Fibroblast of pulmonary artery (primary cell): ENCODE measurements around the gene SNN.

Source experiments
- DNase-seq: peaks from one replicate; pipeline ENCODE4 v3.0.0-alpha.2; 2010; ENCODE audit warnings: low read depth
- H3K4me3 ChIP-seq: replicated peaks from 2 replicates; pipeline ENCODE4 v1.5.1; 2011; ENCODE audit warnings: low read depth, mild to moderate bottlenecking, control low read depth, low read length, moderate library complexity
- TF ChIP-seq, protein P1 (sequence below): IDR thresholded peaks from 2 replicates; pipeline ENCODE4 v1.5.1; 2011; ENCODE audit warnings: mild to moderate bottlenecking, control low read depth, low read length, inconsistent platforms; ENCODE audit errors: missing control alignments

SNN gene

DNA sequence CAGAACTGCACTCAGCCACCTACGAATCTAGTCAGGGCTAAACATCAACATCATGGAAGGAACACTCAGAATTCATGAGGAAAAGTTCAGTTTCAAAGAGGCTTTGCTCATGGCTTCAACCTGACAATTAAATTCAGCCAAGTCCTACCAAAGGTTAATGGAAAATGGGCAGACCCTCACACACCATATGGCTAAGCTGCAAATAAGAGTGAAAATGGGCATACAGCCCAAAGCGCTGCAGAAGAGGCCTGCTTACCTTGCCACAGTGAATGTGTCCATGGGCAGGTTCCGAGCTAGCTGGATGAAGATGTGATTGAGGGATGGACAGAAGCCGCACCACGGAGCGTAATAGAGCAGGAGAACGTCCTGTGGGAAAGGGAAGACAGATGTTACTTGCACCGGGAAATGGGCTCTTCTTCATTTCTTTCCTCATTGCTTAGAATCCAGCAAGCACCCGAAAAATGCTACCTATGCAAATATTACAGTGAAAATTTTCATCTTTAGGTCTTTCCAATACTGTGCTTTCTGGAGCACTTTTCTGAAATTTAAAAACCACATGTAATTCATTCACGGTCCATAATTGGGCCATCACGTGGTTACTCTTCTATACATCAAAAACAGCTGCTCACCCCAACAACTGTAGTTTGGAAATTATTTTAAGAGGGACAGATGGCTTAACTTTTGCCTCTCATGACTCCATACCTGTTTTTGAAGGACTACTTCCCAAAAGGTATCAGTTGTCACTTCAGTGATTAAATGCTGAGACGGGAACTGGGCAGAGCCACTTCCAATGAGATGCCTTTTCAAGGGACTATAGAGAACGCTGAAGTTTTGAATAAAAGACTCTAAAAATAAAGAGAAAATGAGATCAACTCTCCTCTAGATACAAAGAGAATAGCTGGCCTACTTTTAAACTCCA lies 19.6 kb downstream of the SNN start:
- TF ChIP-seq, protein P1, sequence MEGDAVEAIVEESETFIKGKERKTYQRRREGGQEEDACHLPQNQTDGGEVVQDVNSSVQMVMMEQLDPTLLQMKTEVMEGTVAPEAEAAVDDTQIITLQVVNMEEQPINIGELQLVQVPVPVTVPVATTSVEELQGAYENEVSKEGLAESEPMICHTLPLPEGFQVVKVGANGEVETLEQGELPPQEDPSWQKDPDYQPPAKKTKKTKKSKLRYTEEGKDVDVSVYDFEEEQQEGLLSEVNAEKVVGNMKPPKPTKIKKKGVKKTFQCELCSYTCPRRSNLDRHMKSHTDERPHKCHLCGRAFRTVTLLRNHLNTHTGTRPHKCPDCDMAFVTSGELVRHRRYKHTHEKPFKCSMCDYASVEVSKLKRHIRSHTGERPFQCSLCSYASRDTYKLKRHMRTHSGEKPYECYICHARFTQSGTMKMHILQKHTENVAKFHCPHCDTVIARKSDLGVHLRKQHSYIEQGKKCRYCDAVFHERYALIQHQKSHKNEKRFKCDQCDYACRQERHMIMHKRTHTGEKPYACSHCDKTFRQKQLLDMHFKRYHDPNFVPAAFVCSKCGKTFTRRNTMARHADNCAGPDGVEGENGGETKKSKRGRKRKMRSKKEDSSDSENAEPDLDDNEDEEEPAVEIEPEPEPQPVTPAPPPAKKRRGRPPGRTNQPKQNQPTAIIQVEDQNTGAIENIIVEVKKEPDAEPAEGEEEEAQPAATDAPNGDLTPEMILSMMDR, result no peak
- H3K4me3 ChIP-seq, result no peak overlapping the region
- DNase-seq, result no peak

DNA sequence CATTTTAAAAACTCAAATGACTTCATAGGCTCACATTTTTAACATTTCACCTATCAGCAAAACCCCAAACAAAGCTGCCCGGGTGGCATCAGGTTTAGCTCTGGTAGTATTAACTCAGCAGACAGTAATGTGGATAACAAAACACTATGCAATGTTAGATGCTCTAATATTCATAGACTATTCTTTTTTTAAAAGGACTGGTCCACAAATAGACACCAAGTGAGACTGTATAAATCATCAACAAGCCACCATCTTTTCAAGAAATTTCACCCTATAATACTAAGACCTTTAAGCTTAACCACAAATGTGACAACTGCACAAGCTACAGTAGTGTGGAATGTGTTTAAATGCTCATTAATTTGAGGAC lies 20.2 kb downstream of the SNN start:
- TF ChIP-seq, protein P1, result no peak

DNA sequence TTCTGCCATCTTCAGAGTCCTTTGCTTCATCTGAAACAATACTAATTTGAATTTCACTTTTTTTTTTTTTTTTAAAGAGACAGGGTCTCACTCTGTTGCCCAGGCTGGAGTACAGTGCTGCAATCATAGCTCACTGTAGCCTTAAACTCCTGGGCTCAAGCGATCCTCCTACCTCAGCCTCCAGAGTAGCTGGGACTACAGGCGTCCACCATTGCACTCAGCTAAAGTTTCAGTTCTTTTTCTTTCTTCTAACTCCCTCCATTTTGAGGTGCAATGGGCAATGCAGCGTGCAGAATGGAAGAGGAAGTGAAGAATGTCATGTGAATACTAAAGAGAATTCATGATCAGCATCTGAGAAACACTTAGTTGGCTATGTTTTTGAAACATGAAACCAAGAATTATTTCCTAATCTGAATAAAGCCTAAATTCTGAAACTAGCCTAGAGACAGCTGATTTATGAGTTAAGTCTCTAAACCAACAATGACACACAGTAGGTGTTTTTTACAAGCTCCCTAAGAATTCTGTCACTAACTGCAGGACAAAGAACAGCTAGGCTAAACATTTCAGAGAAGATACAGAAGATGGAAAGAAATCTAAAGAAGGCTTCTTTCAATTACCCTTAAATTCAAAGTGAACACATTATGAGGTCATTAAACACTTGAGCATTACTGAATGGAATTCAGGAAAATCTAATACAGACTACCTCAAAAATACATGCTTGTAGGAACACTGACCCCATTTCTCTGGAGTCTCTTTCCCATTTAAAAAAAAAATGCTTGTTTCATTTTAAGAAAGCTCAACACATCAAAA lies 21.0 kb downstream of the SNN start:
- TF ChIP-seq, protein P1, result no peak
- no peak overlapping the region for H3K4me3 ChIP-seq
- DNase-seq, result no peak

More for the DNA sequence above, 20.2 kb downstream of the SNN start:
- no peak overlapping the region for H3K4me3 ChIP-seq
- DNase-seq, result no peak

DNA sequence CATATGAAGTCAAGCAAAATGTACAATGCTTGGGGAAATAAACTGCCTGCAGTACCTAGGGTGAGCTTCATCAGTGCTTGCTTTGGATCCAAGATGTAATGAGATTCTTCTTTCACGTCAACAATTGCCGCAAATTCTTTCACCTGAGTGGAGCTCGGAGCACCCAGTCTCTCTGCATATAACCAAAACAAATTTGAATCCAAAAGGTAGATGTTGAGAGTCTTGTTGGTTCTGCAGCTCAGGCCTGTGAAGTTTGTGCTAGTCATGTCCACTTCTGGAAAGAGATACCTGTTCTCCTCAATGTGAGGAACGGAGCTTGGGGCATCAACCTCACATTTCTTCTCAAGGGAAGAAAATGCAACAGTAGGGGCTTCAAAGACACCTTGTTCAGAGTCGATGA lies 23.0 kb downstream of the SNN start:
- no peak for DNase-seq
- TF ChIP-seq, protein P1, result no peak
- no peak overlapping the region for H3K4me3 ChIP-seq

DNA sequence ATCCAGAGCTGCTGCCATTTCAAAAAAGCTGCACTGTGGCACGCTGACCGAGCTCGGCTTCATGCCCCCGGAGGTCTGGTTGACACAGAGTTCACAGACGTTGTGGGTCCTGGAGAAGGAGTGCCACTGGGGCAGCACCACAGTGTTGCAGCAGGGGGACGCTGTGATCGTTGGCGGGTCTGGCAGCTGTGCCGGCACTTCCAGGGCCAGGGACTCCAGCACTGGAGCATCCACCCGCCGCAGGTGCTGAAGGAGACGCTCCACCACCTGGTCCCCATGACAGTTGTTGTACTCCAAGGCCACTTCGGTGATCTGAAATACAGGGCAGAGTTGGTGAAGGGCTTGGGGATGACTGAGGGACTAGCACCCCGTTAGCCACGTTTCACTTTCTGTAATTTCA lies 23.5 kb downstream of the SNN start:
- no peak for DNase-seq
- TF ChIP-seq, protein P1, result no peak
- no peak overlapping the region for H3K4me3 ChIP-seq

DNA sequence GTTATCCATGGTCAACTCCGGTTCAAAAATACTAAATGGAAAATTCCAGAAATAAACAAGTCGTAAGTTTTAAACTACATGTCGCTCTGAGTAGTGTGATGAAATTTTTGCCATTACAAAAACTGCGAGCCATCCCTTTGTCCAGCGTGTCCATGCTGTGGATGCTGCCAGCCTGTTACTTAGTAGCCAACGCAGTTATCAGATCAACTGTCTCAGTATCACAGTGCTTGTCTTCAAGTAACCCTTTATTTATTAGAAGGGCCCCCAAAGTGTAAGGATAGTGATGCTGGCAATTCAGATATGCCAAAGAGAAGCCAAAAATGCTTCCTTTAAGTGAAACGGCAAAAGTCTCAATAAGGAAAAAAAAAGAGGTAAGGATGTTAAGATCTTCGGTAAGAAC lies 23.9 kb downstream of the SNN start:
- no peak overlapping the region for H3K4me3 ChIP-seq
- TF ChIP-seq, protein P1, result no peak
- no peak for DNase-seq
